B cell (primary cell): ENCODE measurements around the gene CEP131.

ENCODE experiments used
- EZH2 ChIP-seq: IDR thresholded peaks from 2 replicates; pipeline ENCODE4 v1.6.1; 2012; ENCODE audit warnings: borderline replicate concordance, low read depth, mild to moderate bottlenecking, moderate library complexity, low read length; ENCODE audit not compliant: insufficient read depth, poor library complexity, severe bottlenecking
- TF ChIP-seq, protein P1 (sequence below): fragments of 200-600 bp; IDR thresholded peaks from one replicate; pipeline ENCODE4 v1.8.0; 2022; ENCODE audit warnings: antibody characterized with exemption, mild to moderate bottlenecking

DNA sequence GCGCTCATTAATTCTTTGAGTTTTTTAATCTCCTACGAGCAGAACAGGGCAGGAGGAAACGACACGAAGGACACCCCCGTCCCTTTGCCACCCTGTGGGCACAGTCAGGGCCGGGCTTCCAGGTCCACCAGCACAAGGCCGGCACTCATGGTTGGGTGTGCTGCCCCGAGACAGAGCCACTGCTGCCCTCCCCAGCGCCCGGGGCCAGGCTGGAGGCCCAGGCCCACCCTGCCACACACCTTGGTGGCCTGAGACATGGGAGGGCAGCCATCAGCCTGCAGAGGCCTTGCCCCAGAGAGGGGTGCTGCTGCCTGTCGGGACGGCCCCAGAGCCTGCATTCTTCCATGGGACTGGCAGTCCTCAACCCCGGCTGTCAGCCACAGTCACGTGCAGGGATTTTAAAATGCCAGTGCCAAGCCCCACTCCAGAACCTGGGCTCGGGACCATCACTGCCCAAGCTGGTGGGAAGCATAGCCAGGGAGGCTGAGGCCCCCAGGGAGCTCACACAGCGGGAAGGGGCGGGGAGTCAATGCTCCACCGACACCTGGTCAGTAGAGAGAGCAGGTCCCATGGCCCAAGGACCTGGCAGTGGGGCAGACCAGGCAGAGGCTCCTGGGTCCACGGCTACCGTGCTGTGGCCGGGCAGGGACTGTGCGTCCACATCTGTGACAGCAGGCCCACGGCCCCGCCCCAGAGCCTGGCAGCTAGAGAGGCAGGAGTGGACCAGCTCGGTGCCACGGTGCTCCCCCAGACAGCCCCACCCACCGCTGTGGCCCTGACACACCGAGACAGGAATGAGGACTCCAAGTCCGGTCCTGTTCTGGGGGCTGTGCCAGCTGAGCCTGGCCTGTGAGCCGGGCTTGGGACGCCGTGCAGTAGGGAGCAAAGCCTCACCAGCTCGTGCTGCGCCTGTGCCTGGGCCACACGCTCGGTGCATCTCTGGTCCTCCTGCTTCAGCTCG, 27.5 kb downstream of the CEP131 start:
- TF ChIP-seq, protein P1, sequence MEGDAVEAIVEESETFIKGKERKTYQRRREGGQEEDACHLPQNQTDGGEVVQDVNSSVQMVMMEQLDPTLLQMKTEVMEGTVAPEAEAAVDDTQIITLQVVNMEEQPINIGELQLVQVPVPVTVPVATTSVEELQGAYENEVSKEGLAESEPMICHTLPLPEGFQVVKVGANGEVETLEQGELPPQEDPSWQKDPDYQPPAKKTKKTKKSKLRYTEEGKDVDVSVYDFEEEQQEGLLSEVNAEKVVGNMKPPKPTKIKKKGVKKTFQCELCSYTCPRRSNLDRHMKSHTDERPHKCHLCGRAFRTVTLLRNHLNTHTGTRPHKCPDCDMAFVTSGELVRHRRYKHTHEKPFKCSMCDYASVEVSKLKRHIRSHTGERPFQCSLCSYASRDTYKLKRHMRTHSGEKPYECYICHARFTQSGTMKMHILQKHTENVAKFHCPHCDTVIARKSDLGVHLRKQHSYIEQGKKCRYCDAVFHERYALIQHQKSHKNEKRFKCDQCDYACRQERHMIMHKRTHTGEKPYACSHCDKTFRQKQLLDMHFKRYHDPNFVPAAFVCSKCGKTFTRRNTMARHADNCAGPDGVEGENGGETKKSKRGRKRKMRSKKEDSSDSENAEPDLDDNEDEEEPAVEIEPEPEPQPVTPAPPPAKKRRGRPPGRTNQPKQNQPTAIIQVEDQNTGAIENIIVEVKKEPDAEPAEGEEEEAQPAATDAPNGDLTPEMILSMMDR, result no peak
- TF ChIP-seq EZH2, result no peak
